Measurements from ENCODE around the gene UCKL1.

Gene UCKL1

GRCh38 chr20:63895952-63896263 is 60.3 kb downstream of the UCKL1 start:
- FAIRE-seq (no peak), DNase-seq (ENCODE audit: extremely low spot score, insufficient read length, low read depth) (no peak)

DNA sequence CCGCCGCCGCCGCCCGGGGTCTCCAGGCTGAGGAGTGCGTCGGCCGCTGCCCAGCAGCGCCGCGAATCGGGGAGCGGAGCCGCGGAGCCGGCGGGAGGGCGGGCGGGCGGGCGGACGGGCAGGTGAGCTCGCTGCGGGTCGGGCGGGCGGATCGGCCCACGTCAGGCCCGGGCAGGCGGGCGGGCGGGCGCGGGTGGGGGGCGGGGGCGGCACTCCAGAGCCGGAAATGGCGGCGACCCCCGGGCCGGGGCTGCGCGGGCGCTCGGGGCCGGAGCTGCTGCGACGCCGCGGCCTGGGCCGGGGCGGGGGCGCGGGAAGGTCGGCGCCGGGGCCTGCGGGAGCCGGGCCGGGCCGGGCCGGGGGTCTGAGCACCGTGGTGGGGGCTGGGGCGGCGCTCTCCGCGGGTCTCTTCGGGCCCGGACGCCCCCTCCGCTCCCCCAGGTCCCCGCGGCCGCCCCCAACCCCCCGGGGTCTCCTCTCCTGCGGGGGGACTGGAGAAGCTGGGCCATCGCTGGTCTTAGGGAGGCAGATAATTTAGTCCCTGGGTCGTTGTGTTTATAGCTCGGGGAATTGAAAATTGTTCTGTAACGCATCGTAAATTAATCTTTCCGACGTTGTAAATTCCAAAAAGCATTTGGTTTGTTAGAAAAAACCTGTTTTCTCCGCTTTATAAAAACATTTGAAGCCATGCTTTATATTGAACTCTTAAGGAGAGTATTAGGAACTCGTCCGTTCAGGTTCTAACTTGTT is 60.8 kb downstream of the UCKL1 start:
- FAIRE-seq: no peak
- DNase-seq (ENCODE audit: extremely low spot score, insufficient read length, low read depth): no peak

DNA sequence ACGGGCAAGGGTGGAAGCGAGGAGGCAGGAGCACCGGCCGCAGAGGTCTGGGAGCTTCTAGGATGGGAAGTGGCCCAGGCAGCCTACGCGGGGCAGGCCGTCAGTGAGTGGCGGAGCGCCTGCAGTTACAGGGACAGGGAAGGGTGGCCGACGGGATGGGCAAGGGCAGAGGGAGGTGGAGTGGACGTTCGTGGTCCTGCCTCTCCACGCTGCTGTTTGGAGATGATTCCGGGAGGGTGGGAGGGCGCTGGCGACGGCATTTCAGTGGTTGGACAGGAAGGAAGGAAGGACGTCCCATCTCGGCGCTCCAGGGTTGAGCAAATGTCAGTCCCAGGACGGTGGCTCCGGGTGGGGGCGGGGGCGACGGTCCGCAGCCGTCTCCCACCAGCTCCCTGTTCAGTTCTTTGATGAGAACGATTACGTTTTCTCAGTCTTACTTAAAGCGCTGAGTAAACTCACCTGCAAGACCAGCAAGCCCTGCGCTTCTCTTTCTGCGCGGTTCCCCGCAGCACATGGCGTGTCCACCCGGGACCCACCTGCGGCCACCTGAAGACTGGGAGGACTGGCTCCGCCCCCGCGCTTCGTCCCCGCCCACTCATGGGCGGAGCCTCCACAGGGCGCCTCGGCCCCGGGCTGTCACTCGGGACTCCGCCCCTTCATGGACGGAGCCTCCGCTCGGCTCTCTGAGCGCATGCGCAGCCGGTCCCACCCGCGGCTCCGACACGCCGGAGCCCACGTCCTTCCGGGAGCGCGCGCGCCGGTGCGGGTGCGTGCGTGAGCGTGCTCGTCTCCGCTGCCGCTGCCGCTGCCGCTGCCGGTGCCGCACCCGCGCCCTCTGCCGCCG is 61.6 kb downstream of the UCKL1 start, which contains the start of gene DNAJC5:
Gene DNAJC5, plus strand, starts transcription at position 769 of the 844 bp plus-strand sequence. CDS start 33,220 bp downstream, outside the sequence.
- DNase-seq (ENCODE audit: extremely low spot score, insufficient read length, low read depth): peak; percentile 100
- peak; percentile 92 for FAIRE-seq

DNA sequence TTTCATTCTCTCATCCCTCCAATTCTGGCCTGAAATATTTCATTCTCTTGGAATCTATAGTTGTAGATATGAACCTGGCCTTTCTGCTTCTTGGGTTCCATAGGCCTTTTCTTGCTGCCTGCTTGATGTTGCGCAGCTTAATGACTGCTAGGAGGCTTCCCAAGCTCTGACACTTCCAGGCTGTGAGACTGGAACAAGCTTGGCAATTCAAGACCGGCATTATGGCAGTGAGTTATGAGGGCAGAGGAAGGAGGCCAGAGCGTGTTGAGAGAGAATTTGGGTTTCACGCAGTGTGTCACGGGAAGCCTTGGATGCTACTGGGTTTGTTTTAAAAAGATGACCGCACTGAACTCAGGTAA is 62.2 kb downstream of the UCKL1 start:
- FAIRE-seq: no peak

DNA sequence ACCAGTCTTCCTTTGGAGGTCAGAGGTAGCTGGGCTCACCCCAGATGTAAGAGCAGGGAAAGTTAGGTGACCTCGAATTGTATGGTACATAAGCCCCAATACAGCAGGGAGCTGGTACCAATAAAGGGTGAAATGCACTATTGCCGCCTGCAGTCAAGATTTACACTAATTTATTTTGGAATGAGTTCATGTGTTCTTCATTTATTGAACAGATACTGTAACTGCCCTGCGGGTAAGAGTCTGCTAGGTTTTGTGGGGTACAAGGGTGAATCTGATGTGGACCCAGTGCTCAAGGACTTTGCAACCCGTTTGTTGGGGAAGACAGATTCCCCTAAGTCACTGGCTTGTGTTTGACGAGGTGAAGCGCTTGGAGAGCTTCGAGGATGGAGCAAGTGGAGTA is 63.8 kb downstream of the UCKL1 start:
- FAIRE-seq (no peak), DNase-seq (ENCODE audit: extremely low spot score, insufficient read length, low read depth) (no peak)

More for the DNA sequence above, 62.2 kb downstream of the UCKL1 start:
- no peak for DNase-seq (ENCODE audit: extremely low spot score, insufficient read length, low read depth)

DNA sequence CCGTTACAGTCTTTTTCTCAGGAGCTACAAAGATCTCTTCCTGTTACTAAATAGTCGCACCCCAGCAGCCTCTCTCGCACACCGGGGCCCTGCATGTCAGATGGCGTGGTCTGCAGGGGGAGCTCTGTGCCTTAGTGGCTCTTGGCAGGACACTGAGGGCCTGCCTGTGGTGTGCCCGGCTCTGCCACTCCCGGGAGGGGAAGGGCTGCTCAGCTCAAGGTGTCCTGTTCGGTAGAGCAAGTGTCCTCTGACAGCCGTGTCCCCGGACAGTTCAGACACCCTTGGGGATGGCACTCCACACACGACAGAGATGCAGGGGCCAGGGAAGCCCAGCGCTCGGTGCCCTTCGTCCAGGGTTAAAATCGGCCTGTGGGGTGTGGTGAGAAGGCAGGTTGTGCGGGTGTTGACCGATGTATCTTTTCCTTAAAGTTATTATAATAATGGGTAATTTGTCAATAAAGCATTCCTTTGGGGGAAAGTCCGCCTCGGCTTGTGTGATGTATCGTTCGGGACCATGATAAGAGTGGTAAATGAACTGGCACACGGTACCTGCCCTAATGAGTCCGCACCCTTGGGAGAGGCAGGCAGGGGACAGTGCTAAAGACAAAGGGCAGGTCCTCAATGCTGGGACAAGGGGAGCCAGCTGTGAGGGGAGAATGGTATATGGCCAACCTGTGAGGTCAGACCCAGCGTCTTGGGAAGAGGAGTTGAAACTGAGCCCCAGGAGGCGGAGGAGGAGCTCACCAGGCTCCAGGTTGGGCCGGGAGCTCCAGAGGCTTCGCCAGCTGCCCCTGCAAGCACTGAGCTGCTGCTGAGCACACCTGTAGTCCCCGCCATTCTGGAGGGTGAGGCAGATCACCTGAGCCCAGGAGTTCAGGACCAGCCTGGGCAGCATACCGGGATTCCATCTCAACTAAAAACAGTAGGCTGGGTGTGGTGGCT is 64.9 kb downstream of the UCKL1 start:
- no peak for FAIRE-seq
- no peak for DNase-seq (ENCODE audit: extremely low spot score, insufficient read length, low read depth)

DNA sequence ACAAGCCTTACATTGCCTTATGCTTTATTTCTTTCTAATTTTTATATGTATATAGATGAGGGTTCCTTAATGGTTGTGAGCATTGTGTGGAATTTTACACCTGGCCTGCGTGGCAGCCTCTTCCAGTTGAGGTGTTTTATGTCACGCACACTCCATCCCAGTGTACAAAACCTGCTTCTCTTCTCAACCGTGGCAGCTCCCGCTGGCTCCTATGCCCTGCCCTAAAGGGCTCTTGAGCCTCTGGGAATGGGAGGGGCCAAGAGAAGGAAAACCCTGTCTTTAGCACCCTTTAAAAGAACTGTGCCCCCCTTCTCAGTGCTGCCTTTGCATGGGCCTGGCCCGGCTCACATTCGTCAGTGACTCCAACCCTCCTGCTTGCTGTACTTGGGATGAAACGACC is 65.6 kb downstream of the UCKL1 start:
- no peak for FAIRE-seq

GRCh38 chr20:63890201-63890576 is 66.0 kb downstream of the UCKL1 start:
- DNase-seq (ENCODE audit: extremely low spot score, insufficient read length, low read depth): no peak
- no peak for FAIRE-seq

More for the DNA sequence above, 65.6 kb downstream of the UCKL1 start:
- no peak for DNase-seq (ENCODE audit: extremely low spot score, insufficient read length, low read depth)
